Measurements from ENCODE around the gene TOX2.

Gene TOX2

GRCh38 chr20:43977962-43978361, 63.3 kb downstream of the TOX2 start:
- DNase-seq = no peak

DNA sequence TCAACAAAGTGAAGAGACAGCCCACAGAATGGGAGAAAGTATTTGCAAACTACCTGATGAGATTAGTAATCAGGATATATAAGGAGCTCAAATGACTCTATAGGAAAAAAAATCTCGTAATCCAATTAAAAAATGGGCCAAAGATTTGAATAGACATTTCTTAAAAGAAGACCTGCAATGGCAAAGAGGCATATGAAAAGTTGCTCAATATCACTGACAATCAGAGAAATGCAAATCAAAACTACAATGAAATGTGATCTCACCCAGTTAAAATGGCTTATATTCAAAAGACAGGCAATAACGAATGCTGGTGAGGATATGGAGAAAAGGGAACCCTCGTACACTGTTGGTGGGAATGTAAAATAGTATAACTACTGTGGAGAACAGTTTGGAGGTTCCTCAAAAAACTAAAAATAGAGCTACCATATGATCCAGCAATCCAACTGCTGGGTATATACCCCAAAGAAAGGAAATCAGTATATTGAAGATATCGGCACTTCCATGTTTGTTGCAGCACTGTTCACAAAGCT, 65.0 kb downstream of the TOX2 start:
- no peak for DNase-seq

- DNase-seq = no peak
Measured at GRCh38 chr20:43981540-43981939, 66.9 kb downstream of the TOX2 start.

GRCh38 chr20:43982016-43982415, 67.4 kb downstream of the TOX2 start:
- no peak for DNase-seq

- DNase-seq = no peak
Measured at GRCh38 chr20:43982886-43983285, 68.2 kb downstream of the TOX2 start.

GRCh38 chr20:43983359-43983758, 68.7 kb downstream of the TOX2 start:
- DNase-seq = peak; percentile 77

DNA sequence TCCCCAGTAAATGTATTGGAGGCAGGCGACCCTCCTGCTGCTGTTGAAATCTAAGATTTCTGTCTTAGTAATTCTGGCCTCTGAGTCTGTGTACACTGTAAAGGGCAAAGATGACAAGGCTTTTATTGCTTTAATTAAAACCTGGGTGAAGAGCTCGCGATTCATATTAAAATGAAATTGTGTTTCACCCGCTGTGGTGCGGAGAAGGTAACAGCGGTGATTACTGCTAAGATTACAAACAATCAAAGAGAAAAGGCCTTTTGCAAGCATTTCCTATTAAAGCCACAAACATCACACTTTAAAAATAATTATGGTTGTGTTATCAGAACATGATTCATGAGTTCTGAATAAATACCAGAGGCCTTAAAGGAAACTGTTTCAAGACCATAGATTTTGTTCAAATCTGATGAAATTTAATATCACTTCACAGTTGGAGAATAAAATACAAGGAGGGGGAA, 69.3 kb downstream of the TOX2 start:
- no peak for DNase-seq

GRCh38 chr20:43984587-43984986, 69.9 kb downstream of the TOX2 start:
- DNase-seq = no peak

- no peak for DNase-seq
Measured at GRCh38 chr20:43985121-43985520, 70.5 kb downstream of the TOX2 start.

DNA sequence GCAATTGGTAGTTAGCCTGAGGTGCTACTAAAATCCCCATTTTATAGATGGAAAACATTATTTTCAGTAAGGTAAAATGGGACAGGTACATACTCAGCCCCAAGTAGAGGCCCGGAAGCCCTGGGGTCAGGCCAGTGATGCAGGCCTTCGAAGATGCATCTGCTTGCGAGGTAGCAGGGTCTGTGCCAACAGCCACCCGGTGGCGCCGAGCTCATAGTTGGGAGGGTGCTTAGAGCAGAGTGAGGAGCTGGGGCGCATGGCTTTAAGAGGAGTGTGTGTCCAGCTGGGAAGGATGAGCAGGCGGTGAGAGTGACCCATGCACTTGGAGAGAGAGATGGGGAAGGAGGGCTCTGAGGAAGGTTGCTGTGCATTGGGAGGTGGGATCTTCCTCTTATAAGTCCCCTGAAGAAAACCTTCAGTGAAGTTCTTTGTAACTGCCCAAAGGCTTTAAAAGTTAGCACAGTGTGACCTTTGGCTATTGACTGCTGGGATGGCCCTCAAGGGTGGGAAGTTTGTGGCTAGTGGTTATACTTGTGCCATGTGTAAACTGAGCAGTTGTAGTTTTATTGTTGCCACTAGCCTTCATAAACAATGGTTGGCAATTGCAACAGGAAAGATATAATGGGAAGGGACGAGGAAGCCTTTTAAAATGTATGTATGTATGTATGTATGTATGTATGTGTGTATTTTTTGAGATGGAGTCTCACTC, 71.1 kb downstream of the TOX2 start:
- no peak for DNase-seq

- DNase-seq = no peak
Measured at GRCh38 chr20:43987018-43987417, 72.4 kb downstream of the TOX2 start.

GRCh38 chr20:43987531-43987930, 72.9 kb downstream of the TOX2 start:
- DNase-seq = no peak

DNA sequence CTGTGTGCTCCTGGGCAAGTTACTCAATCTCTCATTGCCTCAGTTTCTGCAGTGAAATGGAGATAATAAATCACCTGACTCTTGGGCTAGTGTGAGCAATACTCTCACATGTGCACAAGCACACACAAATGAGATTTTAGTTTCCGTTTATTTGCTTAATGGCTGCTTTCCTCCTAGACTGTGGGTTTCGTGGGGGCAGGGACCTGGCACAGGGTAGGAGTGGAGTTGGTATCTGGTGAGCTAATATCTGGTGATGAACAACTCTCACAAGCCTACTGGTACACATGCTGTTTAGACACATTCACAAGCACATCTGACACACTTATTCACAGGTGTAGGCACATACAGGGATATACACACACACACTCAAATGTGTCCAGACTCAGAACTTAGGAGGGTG, 73.8 kb downstream of the TOX2 start:
- no peak for DNase-seq

GRCh38 chr20:43988867-43989266, 74.2 kb downstream of the TOX2 start:
- no peak for DNase-seq

DNA sequence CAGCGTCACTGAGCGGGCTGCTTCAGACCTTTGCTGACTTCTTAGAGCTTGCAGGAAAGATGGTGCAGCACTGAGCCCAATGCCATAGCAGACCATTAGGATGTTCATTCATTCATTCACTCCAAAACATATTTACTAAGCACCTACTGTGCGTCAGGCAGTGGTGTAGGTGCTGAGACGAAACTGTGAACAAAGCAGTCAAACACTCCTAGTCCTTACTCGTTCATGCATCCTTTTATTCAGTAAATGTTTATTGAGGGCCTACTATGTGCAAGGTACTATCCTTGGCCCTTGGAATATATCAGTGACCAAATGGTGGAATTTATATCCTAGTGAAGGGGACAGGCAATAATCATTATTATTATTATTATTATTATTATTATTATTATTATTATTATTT, 76.6 kb downstream of the TOX2 start:
- no peak for DNase-seq

DNA sequence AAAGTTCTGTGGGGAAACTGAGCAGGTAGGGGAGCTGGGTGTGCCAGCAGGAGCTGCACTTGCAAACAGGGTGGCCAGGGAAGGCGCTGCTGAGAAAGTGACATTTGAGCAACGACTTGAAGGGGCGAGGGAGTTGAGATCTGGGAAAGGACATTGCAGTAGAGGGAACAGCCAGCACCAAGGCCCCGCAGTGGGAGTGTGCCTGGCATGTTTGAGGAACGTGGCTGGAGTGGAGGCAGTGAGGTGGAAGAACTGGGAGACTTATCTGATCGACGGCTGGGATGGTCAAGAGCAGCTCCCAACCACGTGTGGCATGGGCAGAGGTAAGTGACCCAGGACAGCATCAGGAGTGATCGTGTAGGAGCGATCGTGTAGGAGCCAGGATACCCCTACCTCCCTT, 77.3 kb downstream of the TOX2 start:
- no peak for DNase-seq

GRCh38 chr20:43992885-43993284, 78.2 kb downstream of the TOX2 start:
- no peak for DNase-seq

- no peak for DNase-seq
Measured at GRCh38 chr20:43993560-43993959, 78.9 kb downstream of the TOX2 start.

- no peak for DNase-seq
Measured at GRCh38 chr20:43994486-43995100, 79.9 kb downstream of the TOX2 start.

DNA sequence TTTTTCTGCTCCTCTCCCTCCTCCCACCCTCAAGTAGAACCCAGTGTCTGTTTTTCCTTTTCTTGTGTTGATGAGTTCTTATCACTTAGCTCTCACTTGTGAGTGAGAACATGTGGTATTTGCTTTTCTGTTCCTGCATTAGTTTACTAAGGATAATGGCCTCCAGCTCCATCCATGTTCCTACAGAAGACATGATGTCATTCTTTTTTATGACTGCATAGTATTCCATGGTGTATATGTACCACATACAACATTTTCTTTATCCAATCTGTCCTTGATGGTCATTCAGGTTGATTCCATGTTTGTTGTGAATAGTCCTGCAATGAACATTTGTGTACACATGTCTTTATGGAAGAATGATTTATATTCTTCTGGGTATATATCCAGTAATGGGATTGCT, 81.0 kb downstream of the TOX2 start:
- no peak for DNase-seq

GRCh38 chr20:43996240-43996930, 81.7 kb downstream of the TOX2 start:
- no peak for DNase-seq

- no peak for DNase-seq
Measured at GRCh38 chr20:43999848-44000247, 85.2 kb downstream of the TOX2 start.

GRCh38 chr20:44001667-44002596, 87.3 kb downstream of the TOX2 start:
- no peak for DNase-seq

Data from stimulated activated CD8-positive, alpha-beta memory T cell treated with anti-CD3 and anti-CD28 coated beads, Interleukin-4, amount 100 ng/mL, for 48 hours (primary cell).